ENCODE data around the gene GLYATL3. TPM values are rescaled to one million over a fixed set of nuclear protein-coding genes. Genes with fewer than 3 reads are reported as not detected.

Gene GLYATL3
- polyA plus RNA-seq (2012; ENCODE audit: insufficient read depth, insufficient read length, low read depth): not detected

DNA sequence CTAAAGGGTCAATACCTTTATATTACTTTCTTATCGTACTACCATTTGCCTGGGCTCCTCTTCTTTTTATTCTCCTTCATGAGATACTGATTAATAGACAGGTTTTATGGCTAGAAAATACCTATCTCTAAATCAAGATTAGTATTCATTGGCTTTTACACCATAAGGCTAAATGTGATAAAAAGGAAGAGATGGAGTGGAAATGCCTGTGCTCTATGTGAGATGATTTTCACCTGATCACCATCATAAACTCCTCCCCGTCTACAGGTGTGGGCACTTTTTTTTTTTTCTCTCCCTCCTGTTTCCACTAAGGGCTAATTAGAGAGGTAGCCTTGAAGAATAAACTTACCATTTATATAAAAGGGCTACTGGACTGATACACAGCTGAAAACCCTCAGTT is at the start of gene GLYATL3:
TSS of gene GLYATL3 (plus strand) at position 301 of the 400 bp plus-strand sequence. CDS start 12,068 bp downstream, outside the sequence.
- no peaks in the 10 kb centered on the region for H3K4me1 ChIP-seq
- H3K27me3 ChIP-seq: peaks cover 19% of the 10 kb centered on the region
- no peak within 1 kb of the TSS for H3K4me3 ChIP-seq (ENCODE audit: low read depth, low read length)
- H3K9me3 ChIP-seq: no peaks in the 10 kb centered on the region
- TF ChIP-seq, protein P1, sequence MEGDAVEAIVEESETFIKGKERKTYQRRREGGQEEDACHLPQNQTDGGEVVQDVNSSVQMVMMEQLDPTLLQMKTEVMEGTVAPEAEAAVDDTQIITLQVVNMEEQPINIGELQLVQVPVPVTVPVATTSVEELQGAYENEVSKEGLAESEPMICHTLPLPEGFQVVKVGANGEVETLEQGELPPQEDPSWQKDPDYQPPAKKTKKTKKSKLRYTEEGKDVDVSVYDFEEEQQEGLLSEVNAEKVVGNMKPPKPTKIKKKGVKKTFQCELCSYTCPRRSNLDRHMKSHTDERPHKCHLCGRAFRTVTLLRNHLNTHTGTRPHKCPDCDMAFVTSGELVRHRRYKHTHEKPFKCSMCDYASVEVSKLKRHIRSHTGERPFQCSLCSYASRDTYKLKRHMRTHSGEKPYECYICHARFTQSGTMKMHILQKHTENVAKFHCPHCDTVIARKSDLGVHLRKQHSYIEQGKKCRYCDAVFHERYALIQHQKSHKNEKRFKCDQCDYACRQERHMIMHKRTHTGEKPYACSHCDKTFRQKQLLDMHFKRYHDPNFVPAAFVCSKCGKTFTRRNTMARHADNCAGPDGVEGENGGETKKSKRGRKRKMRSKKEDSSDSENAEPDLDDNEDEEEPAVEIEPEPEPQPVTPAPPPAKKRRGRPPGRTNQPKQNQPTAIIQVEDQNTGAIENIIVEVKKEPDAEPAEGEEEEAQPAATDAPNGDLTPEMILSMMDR (IDR thresholded peaks at IDR 0.05; ENCODE audit: low read depth, low read length): no peak
- DNase-seq: no peak
- H3K36me3 ChIP-seq: no peaks in the 10 kb centered on the region

DNA sequence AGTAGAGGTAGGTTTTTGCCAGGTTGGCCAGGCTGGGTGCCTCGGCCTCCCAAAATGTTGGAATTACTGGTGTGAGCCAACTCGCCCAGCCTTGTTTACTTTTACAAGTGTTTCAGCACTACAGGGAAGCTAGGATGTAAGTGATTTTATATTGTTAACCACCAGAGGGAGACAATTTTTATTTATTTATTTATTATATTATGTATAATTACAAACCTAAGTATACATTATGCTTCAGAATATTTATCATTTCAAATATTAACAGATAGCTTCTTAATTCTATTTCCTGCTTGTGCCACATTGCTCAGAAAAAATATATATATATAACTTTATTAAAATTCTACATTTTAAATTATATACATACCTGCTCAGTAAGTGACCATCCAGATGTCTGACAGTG is 46.5 kb upstream of the GLYATL3 start:
- Histone ChIP-seq H3K27me3 (no peaks in the 10 kb centered on the region), H3K36me3 (no peaks in the 10 kb centered on the region; the same call in 1 of the 2 replicates), H3K4me1 (no peaks in the 10 kb centered on the region), H3K9me3 (no peaks in the 10 kb centered on the region), H3K4me3 (ENCODE audit: low read depth, low read length) (no peak overlapping the region)
- no peak for DNase-seq
- TF ChIP-seq, protein P1 (IDR thresholded peaks at IDR 0.05; ENCODE audit: low read depth, low read length): peak; percentile 24; the same call in 1 of the 2 replicates

DNA sequence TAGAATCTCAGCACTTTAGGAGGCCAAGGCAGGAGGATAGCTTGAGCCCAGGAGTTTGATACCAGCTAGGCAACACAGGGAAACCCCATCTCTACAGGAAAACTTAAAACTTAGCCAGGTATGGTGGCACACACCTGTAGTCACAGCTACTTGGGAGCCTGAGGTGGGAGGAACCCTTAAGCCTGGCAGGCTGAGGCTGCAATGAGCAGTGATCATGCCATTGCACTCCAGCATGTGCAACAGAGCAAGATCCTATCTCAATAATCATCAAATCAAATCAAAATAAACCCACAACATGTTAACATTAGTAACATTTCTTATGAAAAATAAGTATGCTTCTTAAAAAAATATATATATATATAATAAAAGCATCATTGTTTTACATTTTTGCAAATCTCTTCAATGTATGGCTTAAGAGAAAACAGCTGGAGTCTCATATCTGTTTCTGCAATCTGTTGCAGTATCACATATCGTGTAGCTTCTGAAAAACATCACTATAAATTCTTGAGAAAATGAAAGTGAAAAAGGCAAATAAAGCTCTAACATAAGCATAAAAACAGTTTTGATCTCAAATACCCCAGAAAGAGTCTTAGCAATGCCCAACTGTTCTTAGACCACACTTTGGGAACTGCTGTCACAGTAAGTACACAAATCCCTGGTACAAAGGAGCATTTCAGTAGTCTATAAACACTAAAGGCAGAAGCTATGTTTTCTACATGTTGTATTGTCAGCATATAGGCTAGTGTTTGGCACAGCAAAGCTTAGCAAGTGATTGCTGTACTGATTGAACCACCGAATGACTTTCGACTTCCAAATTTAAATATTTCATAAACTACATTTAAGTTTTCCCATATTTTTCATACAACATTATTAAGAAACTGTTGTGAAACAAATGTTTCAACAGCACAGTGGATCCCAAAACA is 44.7 kb upstream of the GLYATL3 start:
- no peaks in the 10 kb centered on the region; the same call in 1 of the 2 replicates for H3K36me3 ChIP-seq
- H3K27me3 ChIP-seq: no peaks in the 10 kb centered on the region
- TF ChIP-seq, protein P1 (IDR thresholded peaks at IDR 0.05; ENCODE audit: low read depth, low read length): no peak
- no peak overlapping the region for H3K4me3 ChIP-seq (ENCODE audit: low read depth, low read length)
- DNase-seq: no peak
- no peaks in the 10 kb centered on the region for H3K9me3 ChIP-seq
- no peaks in the 10 kb centered on the region for H3K4me1 ChIP-seq

- Histone ChIP-seq H3K4me1 (no peaks in the 10 kb centered on the region), H3K9me3 (no peaks in the 10 kb centered on the region), H3K4me3 (ENCODE audit: low read depth, low read length) (no peak overlapping the region), H3K27me3 (no peaks in the 10 kb centered on the region), H3K36me3 (no peaks in the 10 kb centered on the region)
- TF ChIP-seq, protein P1 (IDR thresholded peaks at IDR 0.05; ENCODE audit: low read depth, low read length): no peak
- no peak for DNase-seq
Observed at GRCh38 chr6:49457771-49458170, 42.0 kb upstream of the GLYATL3 start.

- no peak for DNase-seq
- peak overlapping the region; percentile 93 for H3K4me3 ChIP-seq (ENCODE audit: low read depth, low read length)
- TF ChIP-seq, protein P1 (IDR thresholded peaks at IDR 0.05; ENCODE audit: low read depth, low read length): no peak
- H3K36me3 ChIP-seq: no peaks in the 10 kb centered on the region
- H3K9me3 ChIP-seq: no peaks in the 10 kb centered on the region
- no peaks in the 10 kb centered on the region for H3K4me1 ChIP-seq
- no peaks in the 10 kb centered on the region for H3K27me3 ChIP-seq
Observed at GRCh38 chr6:49462071-49462470, 37.7 kb upstream of the GLYATL3 start.

GRCh38 chr6:49462599-49462926 is 37.2 kb upstream of the GLYATL3 start:
- DNase-seq: no peak

More at GRCh38 chr6:49462599-49462926, 37.2 kb upstream of the GLYATL3 start:
- H3K4me1 ChIP-seq: no peaks in the 10 kb centered on the region
- peak overlapping the region; percentile 93 for H3K4me3 ChIP-seq (ENCODE audit: low read depth, low read length)
- TF ChIP-seq, protein P1 (IDR thresholded peaks at IDR 0.05; ENCODE audit: low read depth, low read length): no peak
- no peaks in the 10 kb centered on the region for H3K9me3 ChIP-seq
- no peaks in the 10 kb centered on the region for H3K36me3 ChIP-seq
- no peaks in the 10 kb centered on the region for H3K27me3 ChIP-seq
